DOHH2 (cell line): ENCODE data around the gene MIEN1.

Experiments used
- CTCF ChIP-seq: fragments of 200-600 bp; sonication (generic); IDR thresholded peaks from one replicate; pipeline ENCODE4 v1.5.1; 2014; ENCODE audit warnings: antibody characterized with exemption, mild to moderate bottlenecking, low read depth, low read length; ENCODE audit not compliant: poor library complexity, severe bottlenecking
- EZH2phosphoT487 ChIP-seq: fragments of 200-600 bp; sonication (generic); IDR thresholded peaks from 2 replicates; pipeline ENCODE4 v1.6.1; 2017; ENCODE audit warnings: borderline replicate concordance, mild to moderate bottlenecking, antibody characterized with exemption, low read length, moderate library complexity, mixed read lengths

GRCh38 chr17:39701784-39702422 lies 28.4 kb downstream of the MIEN1 start:
- TF ChIP-seq CTCF (no peak), EZH2phosphoT487 (no peak)
